ENCODE data around the gene PTPRG.

The PTPRG gene

DNA sequence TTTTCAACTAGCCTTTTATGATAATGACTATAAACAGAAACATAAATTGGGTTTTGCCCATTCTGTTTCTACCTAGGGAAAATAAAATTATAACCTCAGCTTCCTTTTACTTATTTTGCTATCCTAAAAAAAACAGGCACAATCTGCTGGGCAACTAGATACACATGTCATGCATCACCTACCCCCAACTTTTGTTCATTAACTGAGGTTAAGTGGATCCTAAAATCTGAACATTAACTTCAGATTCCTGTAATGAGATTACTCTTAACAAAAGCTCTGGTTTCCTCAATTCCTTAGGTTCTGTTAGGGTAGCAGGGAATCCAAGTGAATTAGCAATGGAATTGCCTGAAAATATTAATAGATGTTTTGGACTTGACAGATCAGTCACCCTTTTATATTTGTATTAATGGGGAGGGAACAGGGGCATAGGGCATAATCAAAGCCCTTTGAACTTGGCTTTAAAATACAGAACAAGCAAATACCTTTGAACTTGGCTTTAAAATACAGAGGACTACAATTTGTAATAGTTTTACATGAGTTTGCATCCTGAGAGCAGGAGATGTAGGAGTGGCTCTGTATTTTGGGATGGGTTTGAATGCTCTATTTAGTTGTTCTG is 705.4 kb downstream of the PTPRG start:
- H3K36me3 ChIP-seq (replicated peaks): peaks cover 2% of the 10 kb centered on the region
- in situ Hi-C loops (cut with HindIII; ENCODE audit: low pct_ligation_motif_present, low sequenced_read_pairs): no loop called here
- no peak overlapping the region for H3K4me3 ChIP-seq (ENCODE audit: low read depth, low read length)
- TF ChIP-seq CTCF (IDR thresholded peaks at IDR 0.05; ENCODE audit: low read depth, low read length, missing control alignments): no peak
- H3K27me3 ChIP-seq (replicated peaks): no peaks in the 10 kb centered on the region
- no peak for DNase-seq
- no peak overlapping the region for H3K27ac ChIP-seq

DNA sequence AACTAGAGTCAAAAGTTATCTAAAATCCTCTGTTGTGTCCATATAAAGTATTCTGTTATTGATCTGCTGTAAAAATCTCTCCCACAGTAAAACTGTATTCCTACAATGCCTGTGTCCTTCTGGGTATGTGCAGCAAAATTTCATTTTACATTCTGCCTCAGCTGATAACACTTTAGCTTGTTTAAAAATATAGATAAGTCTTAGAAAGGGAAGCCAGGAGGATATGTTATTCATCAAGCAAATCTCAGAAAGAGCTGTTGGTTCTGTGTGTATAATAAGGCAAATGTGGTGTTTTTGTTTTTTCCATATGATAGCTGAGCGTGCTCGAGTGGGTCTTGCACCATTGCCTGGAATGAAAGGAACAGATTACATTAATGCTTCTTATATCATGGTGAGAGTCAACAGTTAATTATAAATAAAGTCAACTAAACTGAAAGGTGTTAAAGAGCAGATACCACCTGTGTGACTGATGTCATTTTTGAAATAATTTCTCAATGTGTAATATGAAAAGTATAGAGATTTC is 715.3 kb downstream of the PTPRG start:
- DNase-seq: no peak
- in situ Hi-C loops (cut with HindIII; ENCODE audit: low pct_ligation_motif_present, low sequenced_read_pairs): no loop called here
- Histone ChIP-seq H3K36me3 (replicated peaks) (no peaks in the 10 kb centered on the region), H3K27ac (no peak overlapping the region), H3K4me3 (ENCODE audit: low read depth, low read length) (no peak overlapping the region), H3K27me3 (replicated peaks) (no peaks in the 10 kb centered on the region)
- no peak for TF ChIP-seq CTCF (IDR thresholded peaks at IDR 0.05; ENCODE audit: low read depth, low read length, missing control alignments)

DNA sequence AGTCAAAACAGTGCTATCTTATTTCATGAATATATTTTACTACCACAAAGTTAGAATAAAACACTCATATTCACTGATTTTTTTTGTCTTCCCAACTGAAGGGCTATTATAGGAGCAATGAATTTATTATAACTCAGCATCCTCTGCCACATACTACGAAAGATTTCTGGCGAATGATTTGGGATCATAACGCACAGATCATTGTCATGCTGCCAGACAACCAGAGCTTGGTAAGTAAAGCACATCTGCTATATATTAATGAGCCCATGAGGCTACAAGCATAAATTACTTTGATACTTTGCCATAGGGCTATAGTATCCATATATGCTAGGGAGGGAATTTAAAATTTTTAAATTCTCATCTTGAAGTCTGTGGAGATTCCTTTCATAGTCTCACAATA is 716.1 kb downstream of the PTPRG start:
- H3K4me3 ChIP-seq (ENCODE audit: low read depth, low read length): no peak overlapping the region
- H3K27ac ChIP-seq: no peak overlapping the region
- in situ Hi-C loops (cut with HindIII; ENCODE audit: low pct_ligation_motif_present, low sequenced_read_pairs): no loop called here
- DNase-seq: no peak
- no peak for TF ChIP-seq CTCF (IDR thresholded peaks at IDR 0.05; ENCODE audit: low read depth, low read length, missing control alignments)
- H3K36me3 ChIP-seq (replicated peaks): no peaks in the 10 kb centered on the region
- H3K27me3 ChIP-seq (replicated peaks): no peaks in the 10 kb centered on the region

DNA sequence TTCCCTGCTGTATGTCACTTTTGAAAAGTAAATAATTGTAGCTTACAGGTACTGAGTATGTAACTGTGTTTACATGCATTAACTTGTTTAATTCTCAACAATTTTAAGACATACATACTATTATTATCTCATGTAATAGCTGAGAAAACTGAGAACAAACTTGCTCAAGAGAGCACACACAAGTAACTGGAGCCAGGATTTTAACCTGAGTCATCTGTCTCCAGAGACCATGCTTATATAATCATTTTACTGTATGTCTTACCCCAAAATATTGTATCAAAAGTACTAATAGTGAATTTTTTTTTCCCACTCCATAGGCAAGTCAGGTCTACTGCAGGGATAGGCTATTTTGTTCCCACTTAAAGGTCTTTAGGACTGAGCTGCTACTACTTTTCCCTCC is 716.6 kb downstream of the PTPRG start:
- in situ Hi-C loops (cut with HindIII; ENCODE audit: low pct_ligation_motif_present, low sequenced_read_pairs): no loop called here
- DNase-seq: no peak
- Histone ChIP-seq H3K27ac (no peak overlapping the region), H3K4me3 (ENCODE audit: low read depth, low read length) (no peak overlapping the region), H3K27me3 (replicated peaks) (no peaks in the 10 kb centered on the region), H3K36me3 (replicated peaks) (no peaks in the 10 kb centered on the region)
- no peak for TF ChIP-seq CTCF (IDR thresholded peaks at IDR 0.05; ENCODE audit: low read depth, low read length, missing control alignments)

GRCh38 chr3:62281726-62282125 is 720.4 kb downstream of the PTPRG start:
- no peak for TF ChIP-seq CTCF (IDR thresholded peaks at IDR 0.05; ENCODE audit: low read depth, low read length, missing control alignments)
- no peak overlapping the region for H3K4me3 ChIP-seq (ENCODE audit: low read depth, low read length)
- H3K36me3 ChIP-seq (replicated peaks): no peaks in the 10 kb centered on the region
- in situ Hi-C loops (cut with HindIII; ENCODE audit: low pct_ligation_motif_present, low sequenced_read_pairs): no loop called here
- no peak for DNase-seq
- no peak overlapping the region for H3K27ac ChIP-seq
- H3K27me3 ChIP-seq (replicated peaks): no peaks in the 10 kb centered on the region

DNA sequence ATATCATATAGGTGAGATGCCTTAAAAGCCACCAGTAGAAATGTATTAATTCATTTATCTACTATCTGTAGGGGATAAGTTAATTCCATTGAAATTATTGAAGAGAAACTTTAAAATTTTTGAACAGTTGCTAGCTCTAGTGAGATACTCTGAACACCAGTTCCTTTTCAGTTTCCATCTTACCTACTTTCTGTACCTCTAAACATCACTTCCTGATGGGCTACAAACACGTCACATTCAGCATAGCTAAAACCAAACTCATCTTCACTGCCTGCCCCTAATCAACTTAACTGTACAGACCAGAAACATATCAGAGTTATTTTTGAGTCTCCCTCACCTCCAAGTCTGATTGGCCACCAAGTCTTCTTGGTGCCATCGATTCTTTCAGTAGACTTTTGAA is 723.1 kb downstream of the PTPRG start:
- H3K27ac ChIP-seq: no peak overlapping the region
- no peak overlapping the region for H3K4me3 ChIP-seq (ENCODE audit: low read depth, low read length)
- H3K36me3 ChIP-seq (replicated peaks): no peaks in the 10 kb centered on the region
- DNase-seq: no peak
- TF ChIP-seq CTCF (IDR thresholded peaks at IDR 0.05; ENCODE audit: low read depth, low read length, missing control alignments): no peak
- in situ Hi-C loops (cut with HindIII; ENCODE audit: low pct_ligation_motif_present, low sequenced_read_pairs): no loop called here
- no peaks in the 10 kb centered on the region for H3K27me3 ChIP-seq (replicated peaks)

Measured in brain microvascular endothelial cell (primary cell).